Neural progenitor cell (in vitro differentiated cells): ENCODE measurements around the gene MAGI3. TPM values are rescaled to one million over a fixed set of nuclear protein-coding genes. Genes with fewer than 3 reads are reported as not detected.

Experiments used
- DNase-seq: peaks from one replicate; pipeline ENCODE4 v3.0.0-alpha.2; 2016; ENCODE audit warnings: low spot score
- H2AFZ ChIP-seq: fragments of 200-600 bp; sonication (generic); replicated peaks from 2 replicates; pipeline ENCODE4 v1.6.1; 2016; ENCODE audit warnings: antibody characterized with exemption
- H3F3A ChIP-seq: fragments of 200-600 bp; sonication (generic); 2 replicates; pipeline ENCODE4 v1.6.1; 2016; ENCODE audit warnings: antibody characterized with exemption, low read depth
- H3K27ac ChIP-seq: fragments of 200-600 bp; sonication (generic); 2 replicates; pipeline ENCODE4 v1.5.1; 2016; ENCODE audit warnings: mild to moderate bottlenecking
- H3K27me3 ChIP-seq: fragments of 200-600 bp; sonication (generic); 2 replicates; pipeline ENCODE4 v1.6.1; 2016; ENCODE audit warnings: mild to moderate bottlenecking, moderate library complexity
- H3K36me3 ChIP-seq: fragments of 200-600 bp; sonication (generic); 2 replicates; pipeline ENCODE4 v1.5.1; 2016
- H3K4me1 ChIP-seq: fragments of 200-600 bp; sonication (generic); 2 replicates; pipeline ENCODE4 v1.6.1; 2016; ENCODE audit warnings: mixed run types
- H3K4me2 ChIP-seq: fragments of 200-600 bp; sonication (generic); 2 replicates; pipeline ENCODE4 v1.6.1; 2016
- H3K4me3 ChIP-seq: fragments of 200-600 bp; sonication (generic); 2 replicates; pipeline ENCODE4 v1.5.1; 2016
- H3K79me2 ChIP-seq: fragments of 200-600 bp; sonication (generic); 2 replicates; pipeline ENCODE4 v1.6.1; 2016; ENCODE audit warnings: low read depth
- H3K9ac ChIP-seq: fragments of 200-600 bp; sonication (generic); 2 replicates; pipeline ENCODE4 v1.6.1; 2016
- H3K9me3 ChIP-seq: fragments of 200-600 bp; sonication (generic); 2 replicates; pipeline ENCODE4 v1.5.1; 2016; ENCODE audit warnings: low read depth
- H4K20me1 ChIP-seq: fragments of 200-600 bp; sonication (generic); 2 replicates; pipeline ENCODE4 v1.6.1; 2016; ENCODE audit warnings: low read depth
- H3K27ac Mint-ChIP-seq: 3 replicates; pipeline ENCODE4 v1.8.0; 2021; ENCODE audit warnings: mixed read lengths
- H3K27me3 Mint-ChIP-seq: 2 replicates; pipeline ENCODE4 v1.8.0; 2022; ENCODE audit warnings: low read depth, mild to moderate bottlenecking, inconsistent platforms, moderate library complexity, mixed read lengths; ENCODE audit not compliant: insufficient read depth
- H3K36me3 Mint-ChIP-seq: 3 replicates; pipeline ENCODE4 v1.8.0; 2021; ENCODE audit warnings: mixed read lengths
- H3K4me1 Mint-ChIP-seq: 3 replicates; pipeline ENCODE4 v1.8.0; 2021; ENCODE audit warnings: mixed read lengths
- H3K4me3 Mint-ChIP-seq: 3 replicates; pipeline ENCODE4 v1.8.0; 2021; ENCODE audit warnings: mild to moderate bottlenecking, moderate library complexity, mixed read lengths
- H3K9me3 Mint-ChIP-seq: 3 replicates; pipeline ENCODE4 v1.8.0; 2020; ENCODE audit warnings: mixed read lengths
- EZH2 ChIP-seq: fragments of 200-600 bp; sonication (generic); IDR thresholded peaks from 2 replicates; pipeline ENCODE4 v1.6.1; 2017; ENCODE audit warnings: antibody characterized with exemption, mild to moderate bottlenecking, moderate library complexity
- EZH2phosphoT487 ChIP-seq: fragments of 200-600 bp; sonication (generic); IDR thresholded peaks from 2 replicates; pipeline ENCODE4 v1.6.1; 2017; ENCODE audit warnings: antibody characterized with exemption
- total RNA-seq: library from RNA; depleted of rRNA; stranded (reverse); fragments of >200 nt; gene quantifications from 2 replicates; pipeline ENCODE4 v1.2.3, GENCODE V29; 2015; ENCODE audit warnings: low replicate concordance
- TF ChIP-seq, protein P1 (sequence below): fragments of 200-600 bp; sonication (generic); IDR thresholded peaks from 2 replicates; pipeline ENCODE4 v1.5.1; 2017; ENCODE audit warnings: antibody characterized with exemption, mild to moderate bottlenecking

MAGI3 gene
- total RNA-seq, 1 donor from 2014 or later: 26.9 TPM

- Histone ChIP-seq H3K9me3 (no peaks in the 10 kb centered on the region), H3K4me2 (no peak overlapping the region)
Observed at GRCh38 chr1:113511269-113511668, 121.0 kb downstream of the MAGI3 start.

GRCh38 chr1:113515498-113515897 is 125.2 kb downstream of the MAGI3 start:
- H3K9ac ChIP-seq: no peak overlapping the region
- H3K4me3 ChIP-seq: no peak overlapping the region
- peaks cover 10% of the 10 kb centered on the region for H3K9me3 Mint-ChIP-seq
- H3K4me1 Mint-ChIP-seq: no peaks in the 10 kb centered on the region
- no peaks in the 10 kb centered on the region for H3K4me1 ChIP-seq
- no peak overlapping the region for H3K27ac ChIP-seq
- H3K27me3 ChIP-seq: no peaks in the 10 kb centered on the region
- no peaks in the 10 kb centered on the region for H3K36me3 ChIP-seq
- H3K4me3 Mint-ChIP-seq: no peak overlapping the region
- peaks cover 1% of the 10 kb centered on the region for H3K36me3 Mint-ChIP-seq
- H3K79me2 ChIP-seq: no peaks in the 10 kb centered on the region
- no peaks in the 10 kb centered on the region for H4K20me1 ChIP-seq
- no peaks in the 10 kb centered on the region for H3K27me3 Mint-ChIP-seq
- DNase-seq: no peak
- no peak overlapping the region for H3K4me2 ChIP-seq
- H3K27ac Mint-ChIP-seq: no peak overlapping the region
- H3F3A ChIP-seq: no peaks in the 10 kb centered on the region
- H3K9me3 ChIP-seq: no peaks in the 10 kb centered on the region
- TF ChIP-seq EZH2: no peak
- TF ChIP-seq, protein P1, sequence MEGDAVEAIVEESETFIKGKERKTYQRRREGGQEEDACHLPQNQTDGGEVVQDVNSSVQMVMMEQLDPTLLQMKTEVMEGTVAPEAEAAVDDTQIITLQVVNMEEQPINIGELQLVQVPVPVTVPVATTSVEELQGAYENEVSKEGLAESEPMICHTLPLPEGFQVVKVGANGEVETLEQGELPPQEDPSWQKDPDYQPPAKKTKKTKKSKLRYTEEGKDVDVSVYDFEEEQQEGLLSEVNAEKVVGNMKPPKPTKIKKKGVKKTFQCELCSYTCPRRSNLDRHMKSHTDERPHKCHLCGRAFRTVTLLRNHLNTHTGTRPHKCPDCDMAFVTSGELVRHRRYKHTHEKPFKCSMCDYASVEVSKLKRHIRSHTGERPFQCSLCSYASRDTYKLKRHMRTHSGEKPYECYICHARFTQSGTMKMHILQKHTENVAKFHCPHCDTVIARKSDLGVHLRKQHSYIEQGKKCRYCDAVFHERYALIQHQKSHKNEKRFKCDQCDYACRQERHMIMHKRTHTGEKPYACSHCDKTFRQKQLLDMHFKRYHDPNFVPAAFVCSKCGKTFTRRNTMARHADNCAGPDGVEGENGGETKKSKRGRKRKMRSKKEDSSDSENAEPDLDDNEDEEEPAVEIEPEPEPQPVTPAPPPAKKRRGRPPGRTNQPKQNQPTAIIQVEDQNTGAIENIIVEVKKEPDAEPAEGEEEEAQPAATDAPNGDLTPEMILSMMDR: no peak
- TF ChIP-seq EZH2phosphoT487: no peak
- H2AFZ ChIP-seq: no peak overlapping the region

More at GRCh38 chr1:113511269-113511668, 121.0 kb downstream of the MAGI3 start:
- H4K20me1 ChIP-seq: no peaks in the 10 kb centered on the region
- H3K27ac ChIP-seq: no peak overlapping the region
- TF ChIP-seq, protein P1: no peak
- no peak for TF ChIP-seq EZH2phosphoT487
- no peaks in the 10 kb centered on the region for H3K27me3 ChIP-seq
- Mint-ChIP-seq H3K27ac (no peak overlapping the region), H3K4me1 (no peaks in the 10 kb centered on the region), H3K27me3 (no peaks in the 10 kb centered on the region), H3K4me3 (no peak overlapping the region), H3K9me3 (peaks cover 14% of the 10 kb centered on the region), H3K36me3 (peaks cover 1% of the 10 kb centered on the region)
- no peak overlapping the region for H3K9ac ChIP-seq
- DNase-seq: no peak
- H3K36me3 ChIP-seq: no peaks in the 10 kb centered on the region
- H3K4me3 ChIP-seq: no peak overlapping the region
- no peaks in the 10 kb centered on the region for H3K4me1 ChIP-seq
- no peaks in the 10 kb centered on the region for H3F3A ChIP-seq
- H2AFZ ChIP-seq: no peak overlapping the region
- H3K79me2 ChIP-seq: peaks cover 4% of the 10 kb centered on the region

DNA sequence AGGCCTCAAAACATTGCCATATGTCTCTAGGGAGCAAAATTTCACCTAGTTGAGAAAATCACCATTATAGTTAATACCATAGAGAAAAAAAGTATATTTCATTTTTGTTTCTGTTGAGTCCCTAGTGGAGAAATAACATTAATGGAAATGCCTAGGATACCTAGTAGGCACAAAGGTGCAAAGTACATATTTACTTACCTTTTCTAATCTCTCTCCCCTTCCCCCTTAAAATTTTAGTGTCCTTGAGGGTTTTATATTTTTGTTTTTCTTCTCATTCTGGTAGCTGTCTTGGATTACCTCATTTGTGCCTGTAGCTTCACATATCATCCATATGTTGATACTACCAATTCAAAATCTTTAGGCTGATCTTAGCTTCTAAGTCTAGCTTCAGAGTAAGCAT is 127.0 kb downstream of the MAGI3 start:
- H4K20me1 ChIP-seq: no peaks in the 10 kb centered on the region
- no peaks in the 10 kb centered on the region for H3K4me1 ChIP-seq
- no peaks in the 10 kb centered on the region for H3K27me3 ChIP-seq
- TF ChIP-seq, protein P1: no peak
- TF ChIP-seq EZH2 (no peak), EZH2phosphoT487 (no peak)
- Mint-ChIP-seq H3K36me3 (peaks cover under 1% of the 10 kb centered on the region), H3K27me3 (no peaks in the 10 kb centered on the region), H3K27ac (no peak overlapping the region), H3K9me3 (peaks cover 5% of the 10 kb centered on the region), H3K4me1 (no peaks in the 10 kb centered on the region), H3K4me3 (no peak overlapping the region)
- no peaks in the 10 kb centered on the region for H3F3A ChIP-seq
- H3K9me3 ChIP-seq: no peaks in the 10 kb centered on the region
- no peak for DNase-seq
- no peaks in the 10 kb centered on the region for H3K36me3 ChIP-seq
- H3K79me2 ChIP-seq: peaks cover 3% of the 10 kb centered on the region
- H3K9ac ChIP-seq: no peak overlapping the region
- H3K4me3 ChIP-seq: no peak overlapping the region
- no peak overlapping the region for H2AFZ ChIP-seq
- no peak overlapping the region for H3K27ac ChIP-seq
- no peak overlapping the region for H3K4me2 ChIP-seq
